ENCODE results near the gene YES1. TPM values are rescaled to one million over a fixed set of nuclear protein-coding genes. Genes with fewer than 3 reads are reported as not detected.
A peak's percentile ranks its signal among the peaks of the same experiment; 100 is the strongest.

YES1 gene
- total and polyA plus RNA-seq, 2 of the 13 experiments (the other 11 are each of a cell fraction or from before 2014, with no cell fraction given) = 17.2 to 70.8 TPM

DNA sequence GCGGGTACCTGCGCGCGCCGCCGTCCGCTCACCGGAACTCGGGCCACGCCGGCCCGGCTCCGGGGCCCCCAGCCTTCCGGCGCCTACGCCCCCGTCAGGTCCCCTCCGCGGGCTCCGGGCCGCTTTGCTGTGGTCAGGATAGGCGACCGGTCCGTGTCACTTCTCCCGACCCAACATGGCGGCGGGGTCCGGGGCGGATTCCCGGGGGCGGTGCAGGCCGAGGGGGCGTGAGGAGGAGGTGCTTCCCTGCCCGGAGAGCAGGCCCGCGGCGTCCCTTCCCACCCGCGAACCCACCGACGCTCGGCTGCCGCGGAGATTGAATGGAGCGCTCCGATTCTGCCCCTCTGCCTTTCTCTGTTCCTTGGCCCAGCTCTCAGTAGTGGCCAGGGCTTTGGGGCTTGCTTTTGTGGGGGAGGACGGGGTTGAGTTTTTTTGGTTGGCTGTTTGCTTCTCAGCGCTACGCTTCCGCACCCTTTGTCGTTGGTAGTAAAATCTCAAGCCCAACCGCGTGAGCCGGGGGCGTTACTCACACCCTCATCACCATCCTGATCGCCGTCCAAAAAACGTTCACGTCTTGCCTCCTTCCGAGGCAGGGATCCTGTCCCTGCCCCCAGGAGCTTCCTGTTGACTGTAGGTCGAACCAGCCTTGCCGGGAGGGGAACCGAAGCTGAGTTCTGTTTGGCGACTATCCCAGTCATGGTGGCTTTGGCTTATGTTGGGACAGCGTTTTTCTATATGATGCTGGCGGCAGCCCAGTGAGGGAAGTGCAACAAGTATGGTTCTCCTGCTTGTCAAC is 532 bp upstream of the YES1 start (continued):
- TF ChIP-seq PTBP1 (IDR thresholded peaks at IDR 0.05; ENCODE audit: low read depth, low read length, poor library complexity, severe bottlenecking) (no peak), ZNF33A (CRISPR knock-in tag; IDR thresholded peaks at IDR 0.05; ENCODE audit: borderline replicate concordance) (no peak), AHR (CRISPR knock-in tag; IDR thresholded peaks at IDR 0.05) (no peak; the same call in 1 of the 2 replicates), CEBPB (IDR thresholded peaks at IDR 0.05; ENCODE audit: borderline replicate concordance, low read depth, low read length) (no peak), ZSCAN5A (CRISPR knock-in tag; IDR thresholded peaks at IDR 0.05; ENCODE audit: borderline replicate concordance) (peak; percentile 44; the same call in 1 of the 2 replicates), ZBTB44 (CRISPR knock-in tag; IDR thresholded peaks at IDR 0.05) (no peak), HOMEZ (CRISPR knock-in tag; IDR thresholded peaks at IDR 0.05; ENCODE audit: low read depth) (no peak), EHMT2 (IDR thresholded peaks at IDR 0.05; ENCODE audit: borderline replicate concordance, low read depth, low read length) (no peak), NFE2L1 (CRISPR knock-in tag; IDR thresholded peaks at IDR 0.05; ENCODE audit: borderline replicate concordance) (no peak)
- TF ChIP-seq, protein P1, sequence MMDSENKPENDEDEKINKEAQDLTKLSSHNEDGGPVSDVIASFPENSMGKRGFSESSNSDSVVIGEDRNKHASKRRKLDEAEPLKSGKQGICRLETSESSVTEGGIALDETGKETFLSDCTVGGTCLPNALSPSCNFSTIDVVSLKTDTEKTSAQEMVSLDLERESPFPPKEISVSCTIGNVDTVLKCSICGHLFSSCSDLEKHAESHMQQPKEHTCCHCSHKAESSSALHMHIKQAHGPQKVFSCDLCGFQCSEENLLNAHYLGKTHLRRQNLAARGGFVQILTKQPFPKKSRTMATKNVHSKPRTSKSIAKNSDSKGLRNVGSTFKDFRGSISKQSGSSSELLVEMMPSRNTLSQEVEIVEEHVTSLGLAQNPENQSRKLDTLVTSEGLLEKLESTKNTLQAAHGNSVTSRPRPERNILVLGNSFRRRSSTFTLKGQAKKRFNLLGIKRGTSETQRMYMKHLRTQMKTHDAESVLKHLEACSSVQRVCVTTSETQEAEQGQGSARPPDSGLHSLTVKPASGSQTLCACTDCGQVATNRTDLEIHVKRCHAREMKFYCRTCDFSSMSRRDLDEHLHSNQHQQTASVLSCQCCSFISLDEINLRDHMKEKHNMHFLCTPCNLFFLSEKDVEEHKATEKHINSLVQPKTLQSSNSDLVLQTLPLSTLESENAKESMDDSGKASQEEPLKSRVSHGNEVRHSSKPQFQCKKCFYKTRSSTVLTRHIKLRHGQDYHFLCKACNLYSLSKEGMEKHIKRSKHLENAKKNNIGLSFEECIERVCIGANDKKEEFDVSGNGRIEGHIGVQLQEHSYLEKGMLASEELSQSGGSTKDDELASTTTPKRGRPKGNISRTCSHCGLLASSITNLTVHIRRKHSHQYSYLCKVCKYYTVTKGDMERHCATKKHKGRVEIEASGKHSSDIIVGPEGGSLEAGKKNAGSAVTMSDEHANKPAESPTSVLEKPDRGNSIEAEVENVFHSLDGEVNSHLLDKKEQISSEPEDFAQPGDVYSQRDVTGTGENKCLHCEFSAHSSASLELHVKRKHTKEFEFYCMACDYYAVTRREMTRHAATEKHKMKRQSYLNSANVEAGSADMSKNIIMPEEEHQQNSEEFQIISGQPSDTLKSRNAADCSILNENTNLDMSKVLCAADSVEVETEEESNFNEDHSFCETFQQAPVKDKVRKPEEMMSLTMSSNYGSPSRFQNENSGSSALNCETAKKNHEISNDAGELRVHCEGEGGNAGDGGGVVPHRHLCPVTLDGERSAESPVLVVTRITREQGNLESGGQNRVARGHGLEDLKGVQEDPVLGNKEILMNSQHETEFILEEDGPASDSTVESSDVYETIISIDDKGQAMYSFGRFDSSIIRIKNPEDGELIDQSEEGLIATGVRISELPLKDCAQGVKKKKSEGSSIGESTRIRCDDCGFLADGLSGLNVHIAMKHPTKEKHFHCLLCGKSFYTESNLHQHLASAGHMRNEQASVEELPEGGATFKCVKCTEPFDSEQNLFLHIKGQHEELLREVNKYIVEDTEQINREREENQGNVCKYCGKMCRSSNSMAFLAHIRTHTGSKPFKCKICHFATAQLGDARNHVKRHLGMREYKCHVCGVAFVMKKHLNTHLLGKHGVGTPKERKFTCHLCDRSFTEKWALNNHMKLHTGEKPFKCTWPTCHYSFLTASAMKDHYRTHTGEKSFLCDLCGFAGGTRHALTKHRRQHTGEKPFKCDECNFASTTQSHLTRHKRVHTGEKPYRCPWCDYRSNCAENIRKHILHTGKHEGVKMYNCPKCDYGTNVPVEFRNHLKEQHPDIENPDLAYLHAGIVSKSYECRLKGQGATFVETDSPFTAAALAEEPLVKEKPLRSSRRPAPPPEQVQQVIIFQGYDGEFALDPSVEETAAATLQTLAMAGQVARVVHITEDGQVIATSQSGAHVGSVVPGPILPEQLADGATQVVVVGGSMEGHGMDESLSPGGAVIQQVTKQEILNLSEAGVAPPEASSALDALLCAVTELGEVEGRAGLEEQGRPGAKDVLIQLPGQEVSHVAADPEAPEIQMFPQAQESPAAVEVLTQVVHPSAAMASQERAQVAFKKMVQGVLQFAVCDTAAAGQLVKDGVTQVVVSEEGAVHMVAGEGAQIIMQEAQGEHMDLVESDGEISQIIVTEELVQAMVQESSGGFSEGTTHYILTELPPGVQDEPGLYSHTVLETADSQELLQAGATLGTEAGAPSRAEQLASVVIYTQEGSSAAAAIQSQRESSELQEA (CRISPR knock-in tag; IDR thresholded peaks at IDR 0.05; ENCODE audit: not compliant biosample characterization) = no peak
- TF ChIP-seq, protein P2, sequence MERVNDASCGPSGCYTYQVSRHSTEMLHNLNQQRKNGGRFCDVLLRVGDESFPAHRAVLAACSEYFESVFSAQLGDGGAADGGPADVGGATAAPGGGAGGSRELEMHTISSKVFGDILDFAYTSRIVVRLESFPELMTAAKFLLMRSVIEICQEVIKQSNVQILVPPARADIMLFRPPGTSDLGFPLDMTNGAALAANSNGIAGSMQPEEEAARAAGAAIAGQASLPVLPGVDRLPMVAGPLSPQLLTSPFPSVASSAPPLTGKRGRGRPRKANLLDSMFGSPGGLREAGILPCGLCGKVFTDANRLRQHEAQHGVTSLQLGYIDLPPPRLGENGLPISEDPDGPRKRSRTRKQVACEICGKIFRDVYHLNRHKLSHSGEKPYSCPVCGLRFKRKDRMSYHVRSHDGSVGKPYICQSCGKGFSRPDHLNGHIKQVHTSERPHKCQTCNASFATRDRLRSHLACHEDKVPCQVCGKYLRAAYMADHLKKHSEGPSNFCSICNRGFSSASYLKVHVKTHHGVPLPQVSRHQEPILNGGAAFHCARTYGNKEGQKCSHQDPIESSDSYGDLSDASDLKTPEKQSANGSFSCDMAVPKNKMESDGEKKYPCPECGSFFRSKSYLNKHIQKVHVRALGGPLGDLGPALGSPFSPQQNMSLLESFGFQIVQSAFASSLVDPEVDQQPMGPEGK (CRISPR knock-in tag; IDR thresholded peaks at IDR 0.05) = peak; percentile 60; the same call in 1 of the 2 replicates

Data from HepG2 (cell line).